ENCODE measurements around the gene VBP1. TPM values are rescaled to one million over a fixed set of nuclear protein-coding genes. Genes with fewer than 3 reads are reported as not detected.
"Not testable (repeated sequence)": the region's sequence is repeated elsewhere in the genome, so short reads cannot be mapped to it uniquely, and the experiment has no call there.

The VBP1 gene
- total and polyA plus RNA-seq, 7 experiments from 2014 or later, result 17.3 to 104 (median 27.9) TPM

DNA sequence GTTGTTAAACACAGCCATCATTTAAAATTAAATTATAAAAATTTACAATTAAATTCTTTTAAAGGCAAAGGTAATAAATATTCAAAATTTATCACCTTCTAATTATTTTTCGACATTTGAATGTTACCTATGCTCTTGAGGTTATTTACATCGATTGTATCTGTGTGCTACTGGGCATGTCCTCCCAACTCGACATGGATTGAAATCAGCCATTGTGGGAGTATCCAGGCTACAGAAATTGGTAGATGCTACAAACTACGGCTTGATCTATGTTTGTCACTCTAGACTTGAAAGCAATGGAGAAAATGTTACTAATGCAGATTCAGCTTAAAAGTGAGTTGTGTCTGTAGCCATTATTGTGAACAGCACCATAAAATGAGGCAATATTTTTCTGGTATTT lies 2.5 kb upstream of the VBP1 start:
- ATAC-seq, result no peak
- peaks cover 5 to 28% (median 18%) of the 10 kb centered on the region in 7 donors for H3K4me1 Mint-ChIP-seq
- no peak overlapping the region for H3K27ac Mint-ChIP-seq
- H3K9me3 ChIP-seq (ENCODE audit: control insufficient read depth in 2 of 3, low read length in 3 of 3), result no peaks in the 10 kb centered on the region
- H3K36me3 ChIP-seq (ENCODE audit: control insufficient read depth in 2 of 3, insufficient read depth in 3 of 3, low read length in 3 of 3), result peaks cover 0 to 5% (median 0%) of the 10 kb centered on the region in 3 experiments
- peaks cover 8 to 14% of the 10 kb centered on the region in 2 donors for H3K4me1 ChIP-seq (ENCODE audit: control insufficient read depth in 2 of 2, insufficient read depth in 2 of 2, low read length in 2 of 2)
- CTCF ChIA-PET, result no interaction called here
- H3K4me3 ChIP-seq (ENCODE audit: low read length), result no peak overlapping the region
- no peak overlapping the region for H3K27ac ChIP-seq (ENCODE audit: low read depth, low read length)
- no peak for DNase-seq
- no peak overlapping the region for H3K4me3 Mint-ChIP-seq
- H3K27me3 Mint-ChIP-seq, result no peaks in the 10 kb centered on the region
- H3K36me3 Mint-ChIP-seq, result peaks cover 0 to 2% (median 0%) of the 10 kb centered on the region in 5 donors
- H3K9me3 Mint-ChIP-seq, result no peaks in the 10 kb centered on the region
- no peaks in the 10 kb centered on the region for H3K27me3 ChIP-seq (ENCODE audit: control insufficient read depth in 2 of 2, insufficient read depth in 2 of 2, low read length in 2 of 2)
- intact Hi-C loops (cut with micrococcal nuclease), result no loop called here
- POLR2A ChIA-PET, result no interaction called here

GRCh38 chrX:155215443-155216178 lies 649 bp upstream of the VBP1 start:
- Histone ChIP-seq H3K4me3 (ENCODE audit: low read length) (peak overlapping the region; percentile 73), H3K36me3 (ENCODE audit: control insufficient read depth in 2 of 3, insufficient read depth in 3 of 3, low read length in 3 of 3) (peaks cover 0 to 5% (median 0%) of the 10 kb centered on the region in 3 experiments), H3K9me3 (ENCODE audit: control insufficient read depth in 2 of 3, low read length in 3 of 3) (no peaks in the 10 kb centered on the region), H3K4me1 (ENCODE audit: control insufficient read depth in 2 of 2, insufficient read depth in 2 of 2, low read length in 2 of 2) (peaks cover 8 to 16% of the 10 kb centered on the region in 2 donors), H3K27ac (ENCODE audit: low read depth, low read length) (peak overlapping the region; percentile 76), H3K27me3 (ENCODE audit: control insufficient read depth in 2 of 2, insufficient read depth in 2 of 2, low read length in 2 of 2) (no peaks in the 10 kb centered on the region)
- peaks cover 10 to 35% (median 26%) of the 10 kb centered on the region in 7 donors for H3K4me1 Mint-ChIP-seq
- peaks cover 0 to 4% (median 0%) of the 10 kb centered on the region in 5 donors for H3K36me3 Mint-ChIP-seq
- ChIA-PET CTCF (interaction anchor here (0.7 to 2.1 kb wide), 5 partner anchors 10 to 119 kb away, joined by 3 to 7 read pairs (median 3); no protein-coding TSS in a partner anchor), POLR2A (interaction anchor here (0.6 to 2.4 kb wide), 6 partner anchors 11 to 84 kb away, joined by 3 to 11 read pairs (median 4); partner anchors contain the start of gene RAB39B)
- H3K27me3 Mint-ChIP-seq, result no peaks in the 10 kb centered on the region
- H3K4me3 Mint-ChIP-seq, result peak overlapping the region; percentile 86 to 98 (median 96)
- H3K27ac Mint-ChIP-seq, result peak overlapping the region; percentile 76 to 96 (median 91)
- intact Hi-C loops (cut with micrococcal nuclease), result loop anchor here (1.0 to 5.0 kb wide), 12 partner anchors 27 to 666 kb away; partner anchors contain the start of genes FUNDC2 (in 2 of the 2), BRCC3 (in 1 of the 2), CMC4 (in 1 of the 2) and MTCP1 (in 1 of the 2)
- ATAC-seq (peak; percentile 36), DNase-seq (no peak)
- H3K9me3 Mint-ChIP-seq, result no peaks in the 10 kb centered on the region

DNA sequence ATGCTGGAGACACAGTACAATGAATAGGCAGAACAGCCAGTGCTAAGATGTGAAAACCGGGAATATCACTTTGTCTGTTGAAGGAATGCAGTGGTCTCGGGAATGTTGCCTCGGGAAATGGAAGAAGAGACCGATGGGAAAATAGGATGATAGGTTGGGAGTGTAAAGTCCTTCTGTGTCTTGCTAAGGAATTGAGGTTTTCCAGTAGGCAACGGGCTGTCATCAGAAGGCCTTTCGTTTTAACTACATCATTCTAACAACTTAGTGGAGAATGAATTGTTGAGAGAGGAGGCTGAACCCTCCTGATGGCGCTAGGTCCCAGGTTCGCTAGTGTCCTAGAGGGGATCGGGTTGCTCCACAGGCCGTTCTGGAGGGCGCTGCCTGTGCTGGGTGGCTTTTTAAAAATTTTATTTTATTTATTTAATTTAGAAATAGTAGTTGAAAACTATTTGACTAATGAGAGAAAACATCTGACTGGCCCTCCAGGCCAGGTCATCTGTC lies 730 bp downstream of the VBP1 start:
- Mint-ChIP-seq H3K9me3 (no peaks in the 10 kb centered on the region), H3K36me3 (peaks cover 0 to 8% (median 5%) of the 10 kb centered on the region in 5 donors), H3K27me3 (no peaks in the 10 kb centered on the region), H3K4me3 (peak overlapping the region; percentile 86 to 98 (median 96)), H3K27ac (peak overlapping the region; percentile 76 to 93 (median 88)), H3K4me1 (peaks cover 10 to 39% (median 31%) of the 10 kb centered on the region in 7 donors)
- peaks cover 0 to 13% (median 0%) of the 10 kb centered on the region in 3 experiments for H3K36me3 ChIP-seq (ENCODE audit: control insufficient read depth in 2 of 3, insufficient read depth in 3 of 3, low read length in 3 of 3)
- no peaks in the 10 kb centered on the region for H3K9me3 ChIP-seq (ENCODE audit: control insufficient read depth in 2 of 3, low read length in 3 of 3)
- H3K27ac ChIP-seq (ENCODE audit: low read depth, low read length), result peak overlapping the region; percentile 79
- no peaks in the 10 kb centered on the region for H3K27me3 ChIP-seq (ENCODE audit: control insufficient read depth in 2 of 2, insufficient read depth in 2 of 2, low read length in 2 of 2)
- intact Hi-C loops (cut with micrococcal nuclease), result loop anchor here (1.0 to 5.0 kb wide), 12 partner anchors 29 to 664 kb away; partner anchors contain the start of genes FUNDC2 (in 2 of the 2), BRCC3 (in 1 of the 2), CMC4 (in 1 of the 2) and MTCP1 (in 1 of the 2)
- H3K4me1 ChIP-seq (ENCODE audit: control insufficient read depth in 2 of 2, insufficient read depth in 2 of 2, low read length in 2 of 2), result peaks cover 8 to 16% of the 10 kb centered on the region in 2 donors
- ATAC-seq (no peak), DNase-seq (no peak)
- H3K4me3 ChIP-seq (ENCODE audit: low read length), result peak overlapping the region; percentile 73
- CTCF ChIA-PET, result interaction anchor here (0.9 to 2.2 kb wide), 6 partner anchors 28 to 180 kb away, joined by 3 to 13 read pairs (median 4); partner anchors contain the start of gene RAB39B
- POLR2A ChIA-PET, result interaction anchor here (1.0 to 2.4 kb wide), 4 partner anchors 28 to 75 kb away, joined by 3 to 11 read pairs (median 6); partner anchors contain the start of gene RAB39B

DNA sequence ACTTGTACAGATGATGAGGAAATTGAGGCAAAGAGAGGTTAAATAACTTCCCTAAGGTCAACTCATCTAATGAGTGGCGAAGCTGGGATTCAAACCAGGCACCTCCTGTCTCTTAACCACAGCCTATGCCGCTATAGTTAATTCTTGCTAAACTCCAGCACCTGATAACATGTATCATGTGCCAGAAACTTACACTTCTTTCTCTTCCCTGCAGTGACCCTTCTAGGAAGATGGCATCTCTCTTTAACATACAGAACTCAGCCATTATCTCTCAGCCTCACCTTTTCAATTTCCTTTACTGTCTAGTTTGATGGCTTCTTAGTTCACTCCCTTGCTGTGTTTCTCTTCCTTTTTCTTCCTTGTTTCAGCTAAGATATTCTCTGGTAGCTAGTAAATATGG lies 2.5 kb downstream of the VBP1 start:
- peaks cover 8 to 16% of the 10 kb centered on the region in 2 donors for H3K4me1 ChIP-seq (ENCODE audit: control insufficient read depth in 2 of 2, insufficient read depth in 2 of 2, low read length in 2 of 2)
- ATAC-seq (no peak), DNase-seq (no peak)
- ChIA-PET CTCF (interaction anchor here (1.0 kb wide), 1 partner anchor 30 kb away, joined by 3 read pairs; no protein-coding TSS in a partner anchor), POLR2A (interaction anchor here (1.3 to 1.4 kb wide), 2 partner anchors 18 to 30 kb away, joined by 3 to 4 read pairs; no protein-coding TSS in a partner anchor)
- no peaks in the 10 kb centered on the region for H3K27me3 ChIP-seq (ENCODE audit: control insufficient read depth in 2 of 2, insufficient read depth in 2 of 2, low read length in 2 of 2)
- Mint-ChIP-seq H3K27me3 (no peaks in the 10 kb centered on the region), H3K4me1 (peaks cover 10 to 44% (median 38%) of the 10 kb centered on the region in 7 donors), H3K36me3 (peaks cover 0 to 15% (median 11%) of the 10 kb centered on the region in 5 donors), H3K4me3 (peak overlapping the region in 9 of 10 donors; percentile 5 to 97 (median 75)), H3K27ac (peak overlapping the region in 4 of 9 donors; percentile 27 to 58 (median 50)), H3K9me3 (peaks cover 0 to 5% (median 0%) of the 10 kb centered on the region in 11 donors)
- H3K27ac ChIP-seq (ENCODE audit: low read depth, low read length), result no peak overlapping the region
- no peaks in the 10 kb centered on the region for H3K9me3 ChIP-seq (ENCODE audit: control insufficient read depth in 2 of 3, low read length in 3 of 3)
- intact Hi-C loops (cut with micrococcal nuclease), result loop anchor here (5.0 kb wide), 3 partner anchors 41 to 126 kb away; no protein-coding TSS in a partner anchor
- peaks cover 0 to 19% (median 0%) of the 10 kb centered on the region in 3 experiments for H3K36me3 ChIP-seq (ENCODE audit: control insufficient read depth in 2 of 3, insufficient read depth in 3 of 3, low read length in 3 of 3)
- H3K4me3 ChIP-seq (ENCODE audit: low read length), result no peak overlapping the region

DNA sequence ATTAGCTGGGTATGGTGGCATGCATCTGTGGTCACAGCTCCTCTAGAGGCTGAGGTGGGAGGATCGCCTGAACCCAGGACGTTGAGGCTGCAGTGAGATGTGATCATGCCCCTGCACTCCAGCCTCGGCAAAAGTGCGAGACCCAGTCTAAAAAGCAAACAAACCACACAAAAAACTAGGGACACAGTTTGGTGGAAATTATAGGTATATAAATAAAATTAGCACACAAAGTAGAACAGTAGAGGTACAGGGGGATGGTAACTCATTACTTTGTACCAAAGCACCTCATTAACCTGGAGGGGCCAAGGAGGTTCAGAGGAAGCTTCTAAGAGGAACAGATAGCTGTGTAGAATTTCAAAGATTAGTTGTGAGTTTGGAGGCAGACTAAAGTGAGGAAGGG lies 5.1 kb downstream of the VBP1 start:
- POLR2A ChIA-PET, result no interaction called here
- Mint-ChIP-seq H3K27me3 (no peaks in the 10 kb centered on the region), H3K36me3 (peaks cover 0 to 23% (median 18%) of the 10 kb centered on the region in 5 donors), H3K27ac (peak overlapping the region in 1 of 9 donors; percentile 47), H3K9me3 (peaks cover 0 to 9% (median 0%) of the 10 kb centered on the region in 11 donors), H3K4me3 (no peak overlapping the region), H3K4me1 (peaks cover 10 to 54% (median 44%) of the 10 kb centered on the region in 7 donors)
- DNase-seq (no peak), ATAC-seq (no peak)
- Histone ChIP-seq H3K36me3 (ENCODE audit: control insufficient read depth in 2 of 3, insufficient read depth in 3 of 3, low read length in 3 of 3) (peaks cover 0 to 18% (median 0%) of the 10 kb centered on the region in 3 experiments), H3K27ac (ENCODE audit: low read depth, low read length) (no peak overlapping the region), H3K4me3 (ENCODE audit: low read length) (no peak overlapping the region), H3K27me3 (ENCODE audit: control insufficient read depth in 2 of 2, insufficient read depth in 2 of 2, low read length in 2 of 2) (no peaks in the 10 kb centered on the region), H3K9me3 (ENCODE audit: control insufficient read depth in 2 of 3, low read length in 3 of 3) (no peaks in the 10 kb centered on the region), H3K4me1 (ENCODE audit: control insufficient read depth in 2 of 2, insufficient read depth in 2 of 2, low read length in 2 of 2) (peaks cover 3 to 16% of the 10 kb centered on the region in 2 donors)
- intact Hi-C loops (cut with micrococcal nuclease), result no loop called here
- CTCF ChIA-PET, result no interaction called here

DNA sequence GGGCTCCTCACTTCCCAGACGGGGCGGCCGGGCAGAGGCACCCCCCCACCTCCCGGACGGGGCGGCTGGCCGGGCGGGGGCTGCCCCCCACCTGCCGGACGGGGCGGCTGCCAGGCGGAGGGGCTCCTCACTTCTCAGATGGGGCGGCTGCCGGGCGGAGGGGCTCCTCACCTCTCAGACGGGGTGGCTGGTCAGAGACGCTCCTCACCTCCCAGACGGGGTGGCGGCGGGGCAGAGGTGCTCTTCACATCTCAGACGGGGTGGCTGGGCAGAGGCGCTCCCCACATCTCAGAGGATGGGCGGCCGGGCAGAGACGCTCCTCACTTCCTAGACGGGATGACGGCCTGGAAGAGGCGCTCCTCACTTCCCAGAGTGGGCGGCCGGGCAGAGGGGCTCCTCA lies 7.5 kb downstream of the VBP1 start:
- intact Hi-C loops (cut with micrococcal nuclease); H3K4me3 ChIP-seq (ENCODE audit: low read length); H3K27me3 ChIP-seq (ENCODE audit: control insufficient read depth in 2 of 2, insufficient read depth in 2 of 2, low read length in 2 of 2); POLR2A ChIA-PET; H3K27me3 Mint-ChIP-seq; H3K9me3 ChIP-seq (ENCODE audit: control insufficient read depth in 2 of 3, low read length in 3 of 3); DNase-seq; H3K4me1 ChIP-seq (ENCODE audit: control insufficient read depth in 2 of 2, insufficient read depth in 2 of 2, low read length in 2 of 2); ATAC-seq; H3K27ac ChIP-seq (ENCODE audit: low read depth, low read length); H3K27ac Mint-ChIP-seq; H3K4me3 Mint-ChIP-seq; H3K9me3 Mint-ChIP-seq; CTCF ChIA-PET: not testable (repeated sequence)
- peaks cover 0 to 23% (median 17%) of the 10 kb centered on the region in 5 donors for H3K36me3 Mint-ChIP-seq
- peaks cover 3 to 43% (median 26%) of the 10 kb centered on the region in 7 donors for H3K4me1 Mint-ChIP-seq
- H3K36me3 ChIP-seq (ENCODE audit: control insufficient read depth in 2 of 3, insufficient read depth in 3 of 3, low read length in 3 of 3), result peaks cover 0 to 24% (median 6%) of the 10 kb centered on the region in 3 experiments

Measured in naive thymus-derived CD4-positive, alpha-beta T cell (primary cell).